Measurements from ENCODE around the gene ATXN7L3B. TPM values are rescaled to one million over a fixed set of nuclear protein-coding genes. Genes with fewer than 3 reads are reported as not detected.

Gene ATXN7L3B
- total RNA-seq, 1 donor from 2014 or later: 30.6 TPM

- Mint-ChIP-seq H3K27ac (ENCODE audit: unreplicated experiment) (no peak overlapping the region), H3K9me3 (ENCODE audit: unreplicated experiment) (no peaks in the 10 kb centered on the region), H3K27me3 (ENCODE audit: low read depth, unreplicated experiment) (no peaks in the 10 kb centered on the region), H3K36me3 (ENCODE audit: low read depth, unreplicated experiment) (no peaks in the 10 kb centered on the region), H3K4me1 (ENCODE audit: low read depth, unreplicated experiment) (peaks cover 1% of the 10 kb centered on the region), H3K4me3 (ENCODE audit: unreplicated experiment) (no peak overlapping the region)
- Histone ChIP-seq H3K27me3 (ENCODE audit: insufficient read depth, low read length) (no peaks in the 10 kb centered on the region), H3K4me1 (ENCODE audit: insufficient read depth, low read length) (no peaks in the 10 kb centered on the region), H3K79me2 (ENCODE audit: insufficient read depth, low read length) (no peaks in the 10 kb centered on the region), H3K4me2 (ENCODE audit: low read length) (no peak overlapping the region), H4K20me1 (ENCODE audit: insufficient read depth, low read length) (no peaks in the 10 kb centered on the region), H3K4me3 (ENCODE audit: insufficient read depth, low read depth, low read length) (no peak overlapping the region), H2AFZ (ENCODE audit: low read depth, low read length) (no peak overlapping the region), H3K27ac (ENCODE audit: low read depth, low read length) (no peak overlapping the region), H3K36me3 (ENCODE audit: insufficient read depth, low read length) (no peaks in the 10 kb centered on the region), H3K9ac (ENCODE audit: low read length) (no peak overlapping the region), H3K9me3 (ENCODE audit: insufficient read depth, low read depth, low read length) (no peaks in the 10 kb centered on the region)
- FAIRE-seq: no peak
- DNase-seq (ENCODE audit: low read depth): no peak
- TF ChIP-seq CTCF (IDR thresholded peaks at IDR 0.05; ENCODE audit: insufficient read depth, low read depth, low read length) (no peak), EZH2 (IDR thresholded peaks at IDR 0.05; ENCODE audit: insufficient read depth, low read length) (no peak)
Measured at GRCh38 chr12:74584483-74585062, 46.9 kb downstream of the ATXN7L3B start.

DNA sequence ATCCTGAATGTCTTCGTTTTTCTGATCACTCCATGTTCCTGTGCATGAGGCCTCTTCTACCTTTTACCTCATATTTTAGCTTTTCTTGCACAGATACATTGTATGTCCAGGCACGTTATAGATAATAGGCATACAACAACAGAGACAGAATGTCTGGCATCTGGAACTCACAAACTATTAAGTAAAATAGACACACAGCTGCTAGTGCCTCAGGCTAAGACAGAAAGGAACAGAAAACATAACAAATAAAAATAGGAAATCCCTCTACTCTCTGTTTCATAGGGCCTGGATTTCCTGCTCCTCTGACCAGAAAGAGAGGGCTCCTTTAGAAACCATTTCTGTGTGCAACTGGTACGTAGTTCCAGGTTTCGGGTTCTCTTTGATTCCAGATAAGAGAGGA lies 48.6 kb downstream of the ATXN7L3B start:
- Histone ChIP-seq H2AFZ (ENCODE audit: low read depth, low read length) (no peak overlapping the region), H3K4me3 (ENCODE audit: insufficient read depth, low read depth, low read length) (no peak overlapping the region), H3K9ac (ENCODE audit: low read length) (no peak overlapping the region), H3K4me2 (ENCODE audit: low read length) (no peak overlapping the region), H3K4me1 (ENCODE audit: insufficient read depth, low read length) (no peaks in the 10 kb centered on the region), H3K9me3 (ENCODE audit: insufficient read depth, low read depth, low read length) (no peaks in the 10 kb centered on the region), H4K20me1 (ENCODE audit: insufficient read depth, low read length) (no peaks in the 10 kb centered on the region), H3K27me3 (ENCODE audit: insufficient read depth, low read length) (no peaks in the 10 kb centered on the region), H3K79me2 (ENCODE audit: insufficient read depth, low read length) (no peaks in the 10 kb centered on the region), H3K36me3 (ENCODE audit: insufficient read depth, low read length) (no peaks in the 10 kb centered on the region), H3K27ac (ENCODE audit: low read depth, low read length) (no peak overlapping the region)
- H3K27ac Mint-ChIP-seq (ENCODE audit: unreplicated experiment): no peak overlapping the region
- H3K27me3 Mint-ChIP-seq (ENCODE audit: low read depth, unreplicated experiment): no peaks in the 10 kb centered on the region
- FAIRE-seq (no peak), DNase-seq (ENCODE audit: low read depth) (no peak)
- no peaks in the 10 kb centered on the region for H3K9me3 Mint-ChIP-seq (ENCODE audit: unreplicated experiment)
- peaks cover 1% of the 10 kb centered on the region for H3K4me1 Mint-ChIP-seq (ENCODE audit: low read depth, unreplicated experiment)
- H3K36me3 Mint-ChIP-seq (ENCODE audit: low read depth, unreplicated experiment): no peaks in the 10 kb centered on the region
- no peak for TF ChIP-seq CTCF (IDR thresholded peaks at IDR 0.05; ENCODE audit: insufficient read depth, low read depth, low read length)
- no peak for TF ChIP-seq EZH2 (IDR thresholded peaks at IDR 0.05; ENCODE audit: insufficient read depth, low read length)
- no peak overlapping the region for H3K4me3 Mint-ChIP-seq (ENCODE audit: unreplicated experiment)

All from astrocyte (in vitro differentiated cells and primary cell).